ACC112 (cell line): ENCODE results near the gene DDX18.
A peak's percentile ranks its signal among the peaks of the same experiment; 100 is the strongest.

Experiments used
- H2AFZ ChIP-seq: fragments of 200-600 bp; sonication (generic); one replicate; pipeline ENCODE4 v1.6.0; 2017; ENCODE audit warnings: antibody characterized with exemption, low read length; ENCODE audit not compliant: unreplicated experiment
- H3K27ac ChIP-seq: fragments of 200-600 bp; sonication (generic); 2 replicates; pipeline ENCODE4 v1.5.1; 2014; ENCODE audit warnings: low read depth, mild to moderate bottlenecking, antibody characterized with exemption, low read length, moderate library complexity
- H3K27me3 ChIP-seq: fragments of 200-600 bp; sonication (generic); 2 replicates; pipeline ENCODE4 v1.6.1; 2014; ENCODE audit warnings: mild to moderate bottlenecking, antibody characterized with exemption, low read length, moderate library complexity, mixed read lengths; ENCODE audit not compliant: insufficient read depth
- H3K36me3 ChIP-seq: fragments of 200-600 bp; sonication (generic); 2 replicates; pipeline ENCODE4 v1.6.1; 2016; ENCODE audit warnings: mild to moderate bottlenecking, antibody characterized with exemption, low read length, moderate library complexity, mixed read lengths; ENCODE audit not compliant: insufficient read depth
- H3K4me1 ChIP-seq: fragments of 200-600 bp; sonication (generic); one replicate; pipeline ENCODE4 v1.6.1; 2016; ENCODE audit warnings: low read length, mixed read lengths; ENCODE audit not compliant: insufficient read depth, unreplicated experiment, control insufficient read depth
- H3K4me3 ChIP-seq: fragments of 200-600 bp; sonication (generic); 2 replicates; pipeline ENCODE4 v1.5.1; 2014; ENCODE audit warnings: mild to moderate bottlenecking, low read depth, low read length
- H3K79me2 ChIP-seq: fragments of 200-600 bp; sonication (generic); one replicate; pipeline ENCODE4 v1.6.0; 2016; ENCODE audit warnings: low read length; ENCODE audit not compliant: control insufficient read depth, unreplicated experiment, insufficient read depth

Gene DDX18

DNA sequence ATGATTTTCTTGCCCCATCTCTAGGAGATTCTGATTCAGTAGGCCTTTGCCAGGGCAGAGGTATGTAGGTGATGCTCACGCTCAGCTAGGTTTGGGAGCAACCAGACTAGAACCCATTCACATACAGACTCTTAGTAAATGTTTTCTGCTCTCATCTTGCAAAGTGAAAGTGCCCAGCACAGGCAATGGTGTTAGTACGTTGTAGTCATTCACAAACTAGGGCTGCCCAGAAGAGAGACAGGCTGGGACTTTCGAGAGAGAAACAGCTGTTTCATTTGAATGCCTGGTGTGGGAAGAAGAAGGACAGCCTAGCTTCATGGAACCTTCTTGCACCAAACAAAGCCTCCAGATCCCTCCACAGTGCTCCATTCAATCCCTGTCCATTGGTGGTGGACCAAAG lies 19.4 kb downstream of the DDX18 start:
- peaks cover 7% of the 10 kb centered on the region; the same call in 1 of the 2 replicates for H3K36me3 ChIP-seq
- H3K27ac ChIP-seq: no peak overlapping the region
- no peak overlapping the region for H2AFZ ChIP-seq
- no peaks in the 10 kb centered on the region for H3K79me2 ChIP-seq
- H3K27me3 ChIP-seq: no peaks in the 10 kb centered on the region
- H3K4me3 ChIP-seq: no peak overlapping the region
- H3K4me1 ChIP-seq: no peaks in the 10 kb centered on the region

DNA sequence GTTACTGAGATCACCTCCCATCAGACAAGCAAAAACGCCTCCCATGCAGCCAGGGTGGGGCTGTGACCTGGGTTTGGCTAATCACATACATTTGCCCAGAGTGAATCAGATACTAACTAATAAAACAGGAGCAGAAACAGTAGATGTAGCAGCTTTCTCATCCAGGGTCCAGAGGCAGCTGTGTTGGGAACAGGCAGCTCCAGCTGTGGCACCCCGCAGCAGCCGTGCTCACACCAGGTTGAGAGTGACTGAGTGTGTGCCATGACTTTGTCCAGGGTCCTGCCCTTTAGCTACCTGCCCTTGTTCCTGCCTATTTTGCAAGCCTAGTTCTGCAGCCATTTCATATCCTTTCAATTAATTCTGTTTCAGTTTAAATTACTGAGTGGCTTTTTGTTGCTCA lies 20.5 kb downstream of the DDX18 start:
- peaks cover 1% of the 10 kb centered on the region; the same call in 1 of the 2 replicates for H3K36me3 ChIP-seq
- H2AFZ ChIP-seq: no peak overlapping the region
- H3K4me1 ChIP-seq: no peaks in the 10 kb centered on the region
- H3K79me2 ChIP-seq: no peaks in the 10 kb centered on the region
- no peak overlapping the region for H3K4me3 ChIP-seq
- H3K27ac ChIP-seq: no peak overlapping the region
- H3K27me3 ChIP-seq: no peaks in the 10 kb centered on the region

- Histone ChIP-seq H3K4me1 (no peaks in the 10 kb centered on the region), H3K79me2 (no peaks in the 10 kb centered on the region), H2AFZ (no peak overlapping the region), H3K27ac (no peak overlapping the region), H3K36me3 (no peaks in the 10 kb centered on the region), H3K4me3 (peak overlapping the region; percentile 67; the same call in 1 of the 2 replicates), H3K27me3 (no peaks in the 10 kb centered on the region)
Observed at GRCh38 chr2:117835990-117836760, 21.7 kb downstream of the DDX18 start.

GRCh38 chr2:117845304-117845703 lies 30.8 kb downstream of the DDX18 start:
- Histone ChIP-seq H3K4me3 (no peak overlapping the region), H3K27me3 (peaks cover 13% of the 10 kb centered on the region; the same call in 1 of the 2 replicates), H2AFZ (no peak overlapping the region), H3K4me1 (no peaks in the 10 kb centered on the region), H3K36me3 (no peaks in the 10 kb centered on the region), H3K79me2 (no peaks in the 10 kb centered on the region), H3K27ac (no peak overlapping the region)

DNA sequence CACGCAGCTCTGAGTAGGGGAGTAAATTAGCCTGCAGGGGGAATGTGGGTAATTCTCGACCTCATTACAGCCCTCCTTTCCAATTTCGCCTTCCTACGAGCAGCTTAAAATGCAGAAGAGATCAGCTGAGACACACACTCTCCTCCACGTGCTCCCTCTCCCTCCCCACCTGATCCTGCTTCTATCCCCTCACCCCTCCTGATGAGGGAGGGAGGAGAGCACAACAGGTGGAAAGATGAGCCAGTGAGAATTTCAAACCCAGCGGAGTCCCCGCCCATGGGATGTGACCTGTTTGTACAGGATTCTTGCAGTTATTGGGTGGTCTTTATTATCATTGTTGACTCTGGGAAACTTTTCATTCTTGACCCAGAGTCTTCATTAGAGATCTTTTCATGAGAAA lies 35.5 kb downstream of the DDX18 start:
- peaks cover 16% of the 10 kb centered on the region; the same call in 1 of the 2 replicates for H3K27me3 ChIP-seq
- no peak overlapping the region for H3K4me3 ChIP-seq
- no peak overlapping the region for H2AFZ ChIP-seq
- H3K79me2 ChIP-seq: no peaks in the 10 kb centered on the region
- H3K36me3 ChIP-seq: no peaks in the 10 kb centered on the region
- H3K27ac ChIP-seq: no peak overlapping the region
- peaks cover under 1% of the 10 kb centered on the region for H3K4me1 ChIP-seq

- no peaks in the 10 kb centered on the region for H3K79me2 ChIP-seq
- peaks cover 5% of the 10 kb centered on the region for H3K4me1 ChIP-seq
- no peaks in the 10 kb centered on the region for H3K36me3 ChIP-seq
- no peak overlapping the region for H2AFZ ChIP-seq
- peaks cover 16% of the 10 kb centered on the region; the same call in 1 of the 2 replicates for H3K27me3 ChIP-seq
- H3K4me3 ChIP-seq: no peak overlapping the region
- no peak overlapping the region for H3K27ac ChIP-seq
Observed at GRCh38 chr2:117850461-117850860, 36.0 kb downstream of the DDX18 start.

DNA sequence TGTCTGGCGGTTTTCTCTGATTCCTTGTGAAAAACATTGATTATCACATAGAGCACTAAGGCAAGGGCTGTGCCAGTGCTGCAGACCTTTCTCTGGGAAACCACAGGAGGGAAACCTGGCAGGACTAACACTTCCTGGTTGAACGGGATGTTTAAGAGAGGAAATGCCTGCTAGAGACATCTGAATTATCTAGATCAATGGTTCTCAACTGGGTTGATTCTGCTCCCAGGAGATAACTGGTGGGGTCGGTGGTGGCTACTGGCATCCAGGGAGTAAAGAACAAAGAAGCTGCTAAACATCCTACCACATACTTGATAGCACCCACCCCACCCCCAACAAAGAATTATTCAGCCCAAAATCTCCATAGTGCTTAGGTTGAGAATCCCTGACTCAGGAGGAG lies 37.5 kb downstream of the DDX18 start:
- Histone ChIP-seq H3K79me2 (no peaks in the 10 kb centered on the region), H3K27me3 (peaks cover 16% of the 10 kb centered on the region; the same call in 1 of the 2 replicates), H3K4me1 (peaks cover 19% of the 10 kb centered on the region), H2AFZ (no peak overlapping the region), H3K4me3 (no peak overlapping the region), H3K27ac (no peak overlapping the region), H3K36me3 (no peaks in the 10 kb centered on the region)

DNA sequence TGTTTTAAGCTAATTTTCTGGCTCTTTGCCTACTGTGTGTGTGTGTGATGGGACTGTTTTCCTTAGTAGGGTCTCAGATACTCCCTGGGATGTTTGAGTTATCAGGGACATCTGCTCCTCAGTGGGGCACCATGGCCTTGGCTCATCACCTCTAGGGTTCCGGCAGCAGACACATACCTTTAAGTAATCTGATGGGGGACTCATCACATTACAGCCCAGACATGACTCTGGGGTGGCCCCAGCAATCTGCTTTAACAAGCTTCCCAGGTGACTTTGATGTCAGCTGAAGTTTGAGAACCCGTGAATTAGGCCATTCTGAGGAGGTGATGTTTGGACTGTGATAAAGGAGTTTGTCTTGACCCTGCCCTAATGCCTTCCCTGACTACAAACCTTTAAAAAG lies 38.8 kb downstream of the DDX18 start:
- Histone ChIP-seq H3K27ac (no peak overlapping the region), H2AFZ (no peak overlapping the region), H3K27me3 (peaks cover 12% of the 10 kb centered on the region; the same call in 1 of the 2 replicates), H3K36me3 (no peaks in the 10 kb centered on the region), H3K4me1 (peaks cover 25% of the 10 kb centered on the region), H3K4me3 (no peak overlapping the region), H3K79me2 (no peaks in the 10 kb centered on the region)

DNA sequence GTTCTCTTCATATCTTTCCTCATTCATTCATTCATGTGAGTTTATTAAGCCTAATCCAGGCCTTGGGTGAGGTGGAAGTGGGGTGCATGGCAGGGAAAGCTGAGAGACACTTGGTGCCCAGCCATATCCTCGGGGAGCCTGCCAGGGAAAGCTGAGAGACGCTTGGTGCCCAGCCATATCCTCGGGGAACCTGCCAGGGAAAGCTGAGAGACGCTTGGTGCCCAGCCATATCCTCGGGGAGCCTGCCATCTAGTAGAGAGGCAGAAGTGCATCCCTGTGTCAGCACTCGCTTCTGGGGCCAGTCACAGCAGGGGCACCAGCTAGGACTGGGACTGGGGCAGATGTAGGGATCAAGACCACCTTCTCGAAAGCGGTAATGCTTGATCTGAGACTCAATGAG lies 39.4 kb downstream of the DDX18 start:
- Histone ChIP-seq H3K27ac (no peak overlapping the region), H3K79me2 (no peaks in the 10 kb centered on the region), H3K27me3 (peaks cover 12% of the 10 kb centered on the region), H3K4me1 (peaks cover 25% of the 10 kb centered on the region), H3K4me3 (no peak overlapping the region), H3K36me3 (no peaks in the 10 kb centered on the region), H2AFZ (no peak overlapping the region)

- no peak overlapping the region for H3K27ac ChIP-seq
- no peak overlapping the region for H2AFZ ChIP-seq
- H3K36me3 ChIP-seq: no peaks in the 10 kb centered on the region
- H3K79me2 ChIP-seq: no peaks in the 10 kb centered on the region
- peaks cover 18% of the 10 kb centered on the region for H3K27me3 ChIP-seq
- H3K4me3 ChIP-seq: no peak overlapping the region
- H3K4me1 ChIP-seq: peaks cover 25% of the 10 kb centered on the region
Observed at GRCh38 chr2:117854610-117855009, 40.1 kb downstream of the DDX18 start.

DNA sequence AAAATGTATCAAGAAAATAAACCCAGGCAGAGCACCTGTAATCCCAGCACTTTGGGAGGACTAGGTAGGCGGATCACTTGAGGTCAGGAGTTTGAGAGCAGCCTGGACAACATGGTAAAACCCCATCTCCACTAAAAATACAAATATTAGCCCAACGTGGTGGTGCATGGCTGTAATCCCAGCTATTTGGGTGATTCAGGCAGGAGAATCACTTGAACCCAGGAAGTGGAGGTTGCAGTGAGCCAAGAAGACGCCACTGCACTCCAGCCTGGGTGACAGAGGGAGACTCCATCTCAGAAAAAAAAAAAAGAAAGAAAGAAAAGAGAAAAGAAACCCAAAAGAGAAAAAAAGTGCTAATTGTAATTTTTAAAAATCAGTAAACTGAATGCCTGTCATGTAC lies 41.4 kb downstream of the DDX18 start:
- H3K27me3 ChIP-seq: peaks cover 20% of the 10 kb centered on the region
- peak overlapping the region; percentile 41 for H3K4me3 ChIP-seq
- peak overlapping the region; percentile 81 for H3K27ac ChIP-seq
- H3K36me3 ChIP-seq: no peaks in the 10 kb centered on the region
- H3K79me2 ChIP-seq: no peaks in the 10 kb centered on the region
- H3K4me1 ChIP-seq: peaks cover 25% of the 10 kb centered on the region
- H2AFZ ChIP-seq: peak overlapping the region; percentile 16
